Stimulated activated CD8-positive, alpha-beta memory T cell treated with anti-CD3 and anti-CD28 coated beads, Interleukin-4, amount 100 ng/mL, for 1 hour (primary cell): ENCODE measurements around the gene SORL1.

ENCODE experiments used
- DNase-seq, 2 donors: peaks; one replicate each; pipeline ENCODE4 v3.0.0-alpha.2; 2020; ENCODE audit warnings: low read depth in 2 of 2, low spot score in 1 of 2

Gene SORL1

DNA sequence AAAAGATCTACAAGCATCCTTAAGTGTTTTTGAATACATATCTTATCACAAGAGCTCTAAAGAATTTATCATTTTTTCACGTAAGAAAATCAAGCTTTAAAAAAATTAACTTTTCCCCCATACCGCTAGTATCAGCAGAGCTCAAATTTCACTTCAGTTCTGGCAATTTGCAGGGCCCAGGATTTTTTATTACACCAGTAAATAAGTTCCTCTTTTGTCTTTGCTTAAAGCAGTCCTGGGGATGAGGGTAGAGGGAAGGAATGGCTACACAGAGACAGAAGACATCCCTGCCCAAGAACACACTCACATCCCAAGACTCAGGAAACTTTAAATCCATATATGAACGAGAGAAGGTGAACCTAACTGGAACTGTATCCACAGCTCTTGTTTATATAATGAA, 22.6 kb upstream of the SORL1 start:
- DNase-seq: no peak

DNA sequence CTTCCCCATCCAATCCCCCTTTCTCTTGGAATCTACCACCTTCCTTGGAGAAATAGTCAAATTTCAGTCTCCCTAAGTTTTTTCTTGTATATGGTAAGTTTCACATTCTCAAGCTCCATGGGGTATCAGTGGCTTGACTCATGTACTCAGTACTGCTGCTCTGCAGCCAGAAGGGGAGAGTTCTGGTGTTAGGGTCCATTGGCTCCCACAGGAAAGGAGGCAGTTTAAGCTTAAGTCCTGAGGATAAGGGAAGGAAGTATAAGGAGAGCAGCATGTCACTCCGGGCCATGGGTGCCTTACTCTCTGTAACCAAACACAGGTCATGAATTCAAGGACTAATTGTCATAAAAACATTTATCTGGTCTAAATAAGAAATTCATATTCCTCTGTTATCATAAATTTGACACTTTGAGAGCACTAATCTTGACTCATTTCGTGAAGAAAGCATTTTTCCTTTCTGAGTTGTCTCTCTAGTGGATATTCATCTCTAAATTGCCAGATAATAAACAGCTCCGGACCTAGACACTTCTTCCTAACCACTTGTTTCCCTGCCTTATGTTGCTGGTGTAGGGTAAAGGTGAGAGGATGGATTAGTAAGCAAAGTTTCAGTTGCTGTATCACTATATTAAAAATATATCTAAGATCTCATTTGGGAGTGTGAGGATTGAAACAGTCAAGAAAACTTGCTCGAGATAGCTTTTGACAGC, 20.1 kb upstream of the SORL1 start:
- no peak for DNase-seq

DNA sequence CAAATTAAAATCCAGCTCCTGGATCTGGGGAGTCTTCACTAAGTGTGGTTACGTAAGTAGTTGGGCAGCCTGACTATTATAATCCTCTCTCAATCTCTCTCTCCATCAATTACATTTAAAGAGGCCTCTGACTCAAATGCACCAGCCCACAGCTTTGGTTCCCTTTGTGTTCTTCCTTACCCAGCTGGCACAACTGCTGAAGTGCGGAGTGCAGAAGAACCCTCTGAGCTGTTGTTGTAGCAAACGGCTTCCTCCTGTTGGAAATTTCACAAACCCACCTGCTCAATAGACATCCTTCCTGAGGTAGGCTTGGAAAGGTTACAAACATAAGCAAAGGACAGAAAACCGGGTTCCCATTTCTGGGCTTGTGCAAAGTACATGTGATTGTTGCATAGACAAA, 17.0 kb upstream of the SORL1 start:
- no peak for DNase-seq

DNA sequence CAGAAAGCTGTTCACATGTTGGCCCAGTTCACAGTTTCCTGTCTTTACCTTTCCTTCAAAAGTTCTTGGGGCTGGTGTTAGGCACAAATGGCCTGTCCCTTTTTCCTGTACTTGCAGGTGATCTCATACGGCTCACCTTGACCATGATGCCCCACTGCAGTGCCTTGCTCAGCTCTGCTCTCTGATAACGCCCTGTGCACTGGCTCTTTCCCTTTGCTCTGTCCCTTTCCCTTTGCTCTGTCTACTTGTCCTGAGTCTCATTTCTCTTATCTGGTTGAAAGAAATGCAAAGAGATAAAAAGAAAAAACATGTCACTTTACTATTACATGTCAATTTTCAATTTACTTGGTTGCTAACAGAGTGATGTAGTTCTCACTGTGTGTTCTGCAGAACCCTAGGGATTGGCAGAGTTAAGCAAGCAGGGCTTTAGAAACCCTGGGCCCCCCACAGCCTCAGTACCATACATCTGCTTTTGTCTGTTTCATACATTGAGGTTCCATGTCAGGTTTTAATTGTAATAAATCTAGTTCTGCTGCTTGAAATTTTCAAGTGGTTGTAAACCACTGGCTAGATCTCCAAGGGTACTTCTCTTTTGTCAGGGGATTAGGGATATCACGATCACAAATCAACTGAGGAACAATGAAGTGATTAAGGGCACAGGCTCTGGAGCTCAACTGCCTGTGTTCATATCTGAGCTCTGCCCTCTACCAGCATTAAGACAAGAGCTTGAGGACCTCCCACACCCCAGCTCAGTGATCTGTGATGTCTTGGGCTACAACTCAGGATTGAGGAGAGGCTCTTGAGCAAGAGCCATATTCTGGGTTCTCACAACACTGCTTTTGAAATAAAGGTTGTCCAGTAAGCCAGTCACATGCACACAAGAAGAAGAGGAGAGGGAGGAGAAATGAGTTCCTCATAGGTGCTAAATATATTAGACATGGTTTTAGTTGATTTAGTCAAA, 16.3 kb upstream of the SORL1 start:
- no peak for DNase-seq

DNA sequence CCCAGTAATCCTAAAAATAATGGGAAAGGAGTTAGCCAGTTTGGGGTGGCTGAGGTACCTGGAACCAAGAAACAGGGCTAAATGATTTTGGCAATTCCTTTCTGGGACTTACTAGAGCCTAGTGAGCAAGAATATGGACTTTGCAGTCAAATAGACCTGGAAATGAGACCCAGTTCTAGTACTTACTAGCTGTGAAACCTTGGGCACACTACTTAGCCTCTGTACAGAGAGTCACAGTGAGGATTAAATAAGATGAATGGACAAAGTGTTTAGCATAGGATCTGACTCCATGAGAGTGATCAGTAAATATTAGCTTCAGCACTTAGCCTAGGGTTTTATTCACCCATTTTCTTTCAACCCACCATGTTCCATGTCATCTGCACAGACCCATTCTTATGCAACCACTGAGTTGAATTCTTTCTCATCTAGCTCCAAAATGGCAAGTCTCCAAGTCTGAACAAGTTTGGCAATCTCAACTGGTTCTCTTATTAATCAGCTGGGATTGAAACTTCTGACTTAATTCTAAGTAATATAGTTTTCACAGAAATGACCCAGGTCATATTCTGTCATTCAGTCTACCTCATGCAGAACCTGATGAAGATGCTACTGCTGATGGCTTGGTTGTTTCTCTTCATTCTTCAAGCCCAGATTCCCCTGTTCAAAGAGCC, 15.0 kb upstream of the SORL1 start:
- DNase-seq: no peak

DNA sequence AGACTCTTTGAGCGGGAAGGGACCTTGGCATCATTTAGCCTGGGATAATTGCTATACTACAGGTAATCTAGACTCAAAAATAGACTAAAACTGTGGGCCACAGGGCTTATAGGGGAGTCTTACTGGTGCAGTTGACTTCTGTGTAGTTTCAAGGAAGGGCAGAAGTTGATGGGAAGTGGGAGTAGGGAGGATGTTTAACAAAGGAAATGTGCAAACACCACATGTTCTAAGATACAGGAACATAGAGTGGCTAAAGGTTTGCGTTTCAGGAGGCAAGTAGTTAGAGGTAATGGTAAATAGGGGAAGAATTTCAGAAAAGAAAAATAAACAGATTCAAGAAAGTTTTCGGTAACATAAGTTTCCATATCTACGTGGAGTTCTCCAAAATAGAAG, 14.4 kb upstream of the SORL1 start:
- DNase-seq: no peak

DNA sequence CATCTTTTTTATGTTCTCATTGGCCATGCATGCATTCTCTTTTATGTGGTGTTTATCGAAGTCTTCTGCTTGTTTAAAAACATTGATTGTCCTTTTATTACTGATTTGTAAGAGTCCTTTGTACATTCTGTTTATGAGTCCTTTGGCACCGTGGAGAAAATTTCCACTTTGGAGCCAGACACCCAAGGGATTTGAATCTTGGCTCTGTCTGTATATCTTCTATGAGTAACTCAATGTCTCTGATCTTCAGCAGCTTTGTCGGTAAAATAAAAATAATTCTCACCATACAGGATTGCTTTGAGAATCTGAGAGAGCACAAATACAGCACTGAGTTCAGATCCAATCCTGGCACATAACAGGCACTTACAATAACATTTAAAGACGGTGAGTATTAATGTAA, 12.8 kb upstream of the SORL1 start:
- no peak for DNase-seq

DNA sequence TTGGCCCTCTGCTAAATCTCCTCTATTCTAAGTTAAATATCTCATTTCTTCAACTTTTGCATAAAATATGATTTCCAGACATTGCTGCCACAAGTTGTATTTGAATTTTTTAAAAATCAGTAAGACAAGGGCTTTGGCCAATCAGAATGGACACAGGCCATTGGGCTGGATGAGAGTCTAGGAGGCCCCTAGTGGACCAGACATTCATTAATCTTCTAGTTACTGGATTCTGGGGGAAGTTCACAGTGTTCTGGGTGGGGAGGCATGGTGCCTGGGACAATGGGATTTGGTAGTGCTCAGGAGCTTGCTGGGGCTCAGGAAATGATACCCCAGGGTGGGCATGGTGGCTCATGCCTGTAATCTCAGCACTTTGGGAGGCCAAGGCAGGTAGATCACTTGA, 12.4 kb upstream of the SORL1 start:
- no peak for DNase-seq

DNA sequence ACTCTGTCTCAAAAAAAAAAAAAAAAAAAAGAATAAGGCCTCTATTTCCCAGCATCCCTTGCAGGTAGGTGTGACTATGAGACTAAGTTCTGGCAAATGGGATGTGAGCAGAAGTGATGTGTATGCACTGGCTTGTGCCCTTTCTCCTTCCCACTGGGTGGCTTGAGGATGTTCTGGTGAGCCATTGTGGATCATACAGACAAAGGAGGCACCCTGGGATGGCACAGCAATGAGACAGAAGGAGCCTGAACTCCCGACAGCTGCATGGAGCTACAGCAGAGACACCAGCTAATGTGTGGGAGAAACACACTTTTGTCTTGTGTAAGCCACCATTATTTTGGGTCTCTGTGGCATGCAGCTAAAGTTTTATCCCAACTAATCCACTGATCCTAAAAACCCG, 10.6 kb upstream of the SORL1 start:
- no peak for DNase-seq

DNA sequence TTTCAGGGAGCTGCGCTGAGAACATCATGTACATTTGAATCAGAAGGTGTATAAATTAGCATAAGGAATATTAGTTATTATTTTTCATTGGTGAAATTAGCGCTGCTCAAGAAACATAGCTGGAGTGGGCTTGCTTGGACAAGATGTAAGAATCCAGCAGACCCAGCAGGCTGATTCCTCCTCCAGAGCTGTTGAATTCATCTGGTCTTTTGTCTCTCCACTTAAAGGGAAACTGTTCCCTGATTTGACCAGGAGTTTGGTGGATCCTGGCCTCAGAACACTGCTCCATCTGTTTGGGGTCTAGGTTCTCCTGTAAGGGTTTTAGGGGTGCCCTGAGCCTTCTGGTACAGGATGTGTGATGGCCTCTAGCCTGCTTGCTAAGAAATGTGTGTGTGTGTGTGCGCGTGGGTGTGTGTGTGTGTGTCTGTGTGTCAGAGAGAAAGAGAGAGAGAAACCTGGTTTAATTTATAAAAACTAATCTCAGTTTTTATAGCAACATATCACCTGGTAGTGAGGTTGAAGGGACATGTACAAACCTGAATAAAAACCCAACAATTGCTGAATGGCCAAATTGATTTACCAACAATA, 8.3 kb upstream of the SORL1 start:
- DNase-seq: no peak

DNA sequence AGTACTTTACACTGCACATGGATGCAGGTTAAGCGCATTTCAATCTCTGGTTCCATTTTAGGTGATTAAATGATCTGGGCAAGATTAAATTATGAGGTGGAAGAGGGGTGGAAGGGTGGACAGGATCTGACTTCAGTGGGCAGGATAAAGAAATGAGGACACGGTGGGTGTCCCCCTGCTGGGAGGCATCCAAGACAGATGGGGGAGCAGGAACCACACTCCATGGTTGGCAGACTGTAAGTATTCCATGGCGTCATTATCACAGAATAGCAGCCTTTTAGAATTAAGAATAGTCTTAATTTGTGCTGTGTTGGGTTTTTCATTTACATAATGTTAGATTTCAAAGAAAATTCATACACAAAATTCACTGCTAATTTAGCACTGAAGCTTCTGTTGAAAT, 7.6 kb upstream of the SORL1 start:
- DNase-seq: no peak

DNA sequence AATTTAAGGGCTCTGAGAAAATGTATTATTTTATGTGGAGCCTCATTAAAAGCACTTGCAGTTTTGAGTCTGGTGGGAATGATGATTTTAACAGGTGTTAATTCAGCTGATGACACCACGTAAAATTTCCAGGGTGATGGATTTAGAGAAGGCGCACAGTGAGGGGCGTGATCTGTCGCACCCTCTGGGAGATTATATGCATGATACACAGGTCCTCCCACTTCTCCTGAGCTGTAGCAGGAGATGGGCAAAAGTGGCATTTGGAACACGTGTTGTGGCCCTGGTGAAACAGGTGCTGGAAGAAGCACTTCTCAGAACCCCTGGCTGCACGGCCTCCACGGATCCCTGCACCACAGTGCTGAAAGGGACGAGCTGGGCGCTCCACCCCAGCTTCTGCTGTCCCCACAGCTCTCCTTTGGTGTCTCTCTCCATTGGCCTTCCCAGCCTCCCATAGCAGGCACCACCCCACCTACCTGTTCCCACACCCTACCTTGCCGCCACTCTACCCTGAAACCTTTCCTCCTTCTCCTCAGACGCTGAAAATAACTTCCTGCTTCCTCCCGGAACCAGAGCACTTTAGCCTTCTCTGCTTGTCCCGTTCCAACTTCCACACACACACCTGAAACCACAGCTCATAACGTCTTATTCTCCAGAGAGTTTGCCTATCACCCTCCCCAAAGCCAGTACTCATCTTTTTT, 6.9 kb upstream of the SORL1 start:
- DNase-seq: no peak

DNA sequence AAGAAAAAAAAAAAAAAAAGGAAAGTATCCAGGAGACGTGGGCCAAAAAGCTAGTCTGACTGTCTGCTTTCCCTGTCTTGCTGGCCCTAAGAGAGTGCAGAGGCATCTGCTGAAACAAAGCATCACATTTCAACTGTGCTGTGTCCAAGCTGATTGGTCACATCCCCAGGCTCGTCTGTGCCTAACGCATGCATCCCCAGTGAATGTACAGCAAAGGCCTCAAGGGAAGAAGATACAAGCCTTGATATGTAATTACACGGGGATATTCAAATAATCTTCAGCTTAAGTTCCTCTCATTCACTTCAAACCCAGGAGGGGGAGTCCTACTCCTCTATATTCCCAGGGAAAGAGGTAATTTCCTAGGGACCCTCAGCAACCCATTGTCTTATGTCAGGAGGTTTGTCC, 5.4 kb upstream of the SORL1 start:
- DNase-seq: no peak

DNA sequence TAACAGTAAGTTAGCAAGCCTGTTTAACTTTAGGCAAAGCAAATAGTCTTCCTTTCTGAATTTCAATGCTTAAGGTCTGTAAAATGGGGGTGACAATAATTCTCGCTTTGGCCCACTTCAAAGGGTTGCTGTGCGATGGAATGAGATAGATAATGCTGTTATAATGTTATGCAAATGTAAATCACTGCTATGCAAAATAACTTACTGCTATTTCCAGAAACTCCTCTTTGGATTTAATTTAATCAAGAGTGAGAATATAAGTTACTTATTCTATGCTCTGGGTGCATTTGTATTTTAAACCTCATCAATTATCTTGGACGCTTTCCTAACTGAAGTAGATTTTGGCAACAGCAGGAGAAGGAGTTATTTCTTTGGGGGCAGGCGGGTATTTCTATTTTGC, 4.1 kb upstream of the SORL1 start:
- no peak for DNase-seq

DNA sequence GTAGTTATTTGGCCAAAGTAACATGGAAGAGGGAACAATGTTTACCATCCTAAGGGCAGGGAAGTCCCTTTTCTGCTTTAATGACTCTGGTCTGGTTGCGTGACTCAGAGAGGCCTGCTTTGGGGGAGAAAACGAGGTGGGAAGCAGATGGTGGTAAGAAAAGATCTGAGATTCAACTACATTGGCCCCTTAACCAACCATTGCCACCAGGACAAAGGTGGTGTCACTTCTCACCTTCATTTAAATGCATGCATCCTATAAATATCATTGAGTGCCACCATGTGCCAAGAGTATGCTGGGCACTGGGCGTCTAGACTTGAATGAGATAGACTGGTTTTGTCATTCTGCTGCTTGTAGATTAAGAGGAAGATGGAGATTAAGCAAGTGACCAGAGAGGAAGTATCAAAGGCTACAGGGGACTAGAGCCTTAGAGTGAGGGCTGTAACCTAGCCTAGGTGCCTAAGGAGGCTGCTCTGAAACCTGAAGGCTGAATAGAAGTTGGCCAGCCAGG, 3.6 kb upstream of the SORL1 start:
- DNase-seq: no peak

DNA sequence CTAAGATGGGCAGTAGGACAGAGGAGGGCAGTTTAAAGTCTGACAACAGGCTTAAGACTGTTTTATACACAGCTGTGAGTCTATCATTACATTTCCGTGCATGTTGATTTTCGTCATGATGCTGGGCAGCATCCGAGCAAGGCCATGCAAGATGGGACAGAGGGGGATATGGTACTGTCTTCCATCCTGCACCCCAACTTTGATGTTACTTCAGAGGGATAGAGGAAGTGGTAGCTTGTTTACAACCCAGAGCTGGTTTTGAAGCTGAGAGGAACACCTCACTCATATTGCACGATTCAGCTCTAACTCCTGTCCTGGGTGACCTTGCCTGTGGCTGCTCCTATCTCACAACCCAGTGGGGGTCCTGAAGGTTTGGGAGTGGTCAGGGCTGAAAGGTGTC, 3.0 kb upstream of the SORL1 start:
- no peak for DNase-seq

DNA sequence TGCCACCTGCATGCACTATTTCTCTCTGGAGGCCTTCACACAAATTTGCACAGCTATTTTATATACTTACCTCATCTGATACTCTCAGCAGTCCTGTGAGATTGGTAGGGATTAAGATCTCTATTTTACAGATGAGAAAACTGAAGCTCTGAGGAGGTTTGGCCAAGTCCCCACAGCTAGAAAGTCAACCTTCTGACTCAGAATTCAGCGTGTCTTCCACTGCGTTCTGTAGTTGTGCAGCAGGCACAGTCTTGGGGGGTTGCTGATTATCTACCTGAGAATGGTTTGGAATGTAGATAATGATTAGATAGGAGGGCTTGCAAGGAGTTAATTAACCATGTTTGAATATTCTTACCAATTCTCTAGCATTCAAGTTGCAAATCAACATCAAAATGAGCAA, 2.5 kb upstream of the SORL1 start:
- DNase-seq: no peak

DNA sequence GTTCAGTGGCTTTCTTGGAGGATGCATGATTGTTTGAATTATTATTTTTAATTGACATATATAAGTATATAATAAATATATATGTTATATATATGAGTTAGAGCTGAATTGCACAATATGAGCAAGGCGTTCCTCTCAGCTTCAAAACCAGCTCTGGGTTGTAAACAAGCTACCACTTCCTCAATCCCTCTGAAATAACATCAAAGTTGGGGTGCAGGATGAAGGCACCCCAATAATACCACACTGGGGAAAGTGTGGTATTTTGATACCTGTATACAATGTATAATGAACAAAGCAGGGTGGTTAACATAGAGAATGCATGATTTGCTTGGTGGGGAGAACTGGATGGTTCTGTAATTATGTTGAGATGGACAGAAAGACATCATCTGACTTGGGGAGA, 1.7 kb upstream of the SORL1 start:
- no peak for DNase-seq

DNA sequence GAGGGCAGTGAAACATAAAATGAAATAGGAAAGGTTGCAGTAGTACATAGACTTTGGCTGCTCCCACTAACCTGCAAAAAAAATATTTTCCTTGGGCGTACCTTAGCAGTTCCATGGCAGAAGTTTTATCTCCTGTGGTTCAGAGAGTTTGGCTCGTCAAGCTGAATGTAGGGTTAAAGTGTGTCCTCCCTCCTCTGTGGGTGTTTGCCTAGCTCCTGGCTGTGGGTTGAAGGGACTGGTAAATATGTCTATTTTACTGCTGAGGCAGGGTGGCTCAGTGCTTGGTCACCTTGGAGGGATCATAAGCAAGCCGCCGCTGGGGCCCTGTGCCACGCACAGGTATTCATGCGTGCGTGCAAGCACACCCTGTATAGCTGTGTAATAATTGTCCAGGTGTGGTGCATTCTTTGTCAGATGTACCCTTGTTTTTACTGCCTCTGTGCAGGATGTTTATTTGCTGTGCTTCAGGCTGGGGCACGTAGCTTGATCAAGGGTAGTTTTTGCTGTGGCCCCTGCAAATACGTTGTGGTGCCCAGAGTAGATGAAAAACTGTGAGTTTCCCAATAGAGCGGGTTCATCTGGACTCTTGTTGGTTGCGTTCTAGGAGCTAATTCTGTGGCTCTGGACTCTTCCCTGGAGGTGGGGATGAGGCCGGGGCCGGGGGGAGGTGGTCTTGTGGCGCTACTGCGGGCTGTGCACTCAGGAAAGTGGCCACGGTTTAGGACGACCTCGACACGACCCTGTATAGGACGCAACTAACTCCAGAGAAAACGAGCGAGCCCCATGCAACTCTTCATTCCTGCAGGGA, 732 bp upstream of the SORL1 start:
- no peak for DNase-seq

DNA sequence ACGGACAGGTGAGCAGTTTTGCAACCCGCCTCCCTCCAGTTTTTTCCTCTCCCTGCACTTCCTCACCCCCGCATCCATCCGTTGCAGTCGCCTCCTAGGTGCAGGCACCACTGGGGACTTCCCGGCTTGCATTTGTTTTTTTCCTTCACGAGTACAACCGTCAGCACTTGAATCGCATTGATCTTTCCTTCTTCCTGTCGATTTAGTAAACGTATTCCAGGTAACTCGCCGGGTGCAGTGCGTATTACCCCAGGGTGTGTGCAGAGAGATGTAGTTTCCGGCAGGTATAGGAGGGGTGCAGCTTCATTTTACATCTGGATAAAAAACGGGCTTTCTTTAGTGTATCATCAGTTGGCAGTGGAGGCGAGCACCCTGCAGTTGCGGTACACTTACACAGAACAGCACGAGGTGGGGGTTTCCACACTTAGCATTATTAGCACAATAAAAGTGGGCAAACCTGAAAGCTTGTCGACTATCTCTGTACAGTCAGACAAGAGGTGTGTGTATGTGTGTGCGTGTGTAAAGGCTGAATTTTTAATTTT, 566 bp downstream of the SORL1 start, which contains the start of gene SORL1-AS1:
SORL1-AS1 (minus strand) TSS at position 359 of the 542 bp plus-strand sequence.
- no peak for DNase-seq
